ENCODE results near the gene DLGAP1.

- no peak for TF ChIP-seq POLR2A (IDR thresholded peaks at IDR 0.05)
- TF ChIP-seq, protein P1, sequence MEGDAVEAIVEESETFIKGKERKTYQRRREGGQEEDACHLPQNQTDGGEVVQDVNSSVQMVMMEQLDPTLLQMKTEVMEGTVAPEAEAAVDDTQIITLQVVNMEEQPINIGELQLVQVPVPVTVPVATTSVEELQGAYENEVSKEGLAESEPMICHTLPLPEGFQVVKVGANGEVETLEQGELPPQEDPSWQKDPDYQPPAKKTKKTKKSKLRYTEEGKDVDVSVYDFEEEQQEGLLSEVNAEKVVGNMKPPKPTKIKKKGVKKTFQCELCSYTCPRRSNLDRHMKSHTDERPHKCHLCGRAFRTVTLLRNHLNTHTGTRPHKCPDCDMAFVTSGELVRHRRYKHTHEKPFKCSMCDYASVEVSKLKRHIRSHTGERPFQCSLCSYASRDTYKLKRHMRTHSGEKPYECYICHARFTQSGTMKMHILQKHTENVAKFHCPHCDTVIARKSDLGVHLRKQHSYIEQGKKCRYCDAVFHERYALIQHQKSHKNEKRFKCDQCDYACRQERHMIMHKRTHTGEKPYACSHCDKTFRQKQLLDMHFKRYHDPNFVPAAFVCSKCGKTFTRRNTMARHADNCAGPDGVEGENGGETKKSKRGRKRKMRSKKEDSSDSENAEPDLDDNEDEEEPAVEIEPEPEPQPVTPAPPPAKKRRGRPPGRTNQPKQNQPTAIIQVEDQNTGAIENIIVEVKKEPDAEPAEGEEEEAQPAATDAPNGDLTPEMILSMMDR (IDR thresholded peaks at IDR 0.05) = no peak
Observed at GRCh38 chr18:3623769-3624545, 831.1 kb downstream of the DLGAP1 start.

All from testis (tissue), 2 donors.